Measurements from ENCODE around the gene NEDD8.

Gene NEDD8

DNA sequence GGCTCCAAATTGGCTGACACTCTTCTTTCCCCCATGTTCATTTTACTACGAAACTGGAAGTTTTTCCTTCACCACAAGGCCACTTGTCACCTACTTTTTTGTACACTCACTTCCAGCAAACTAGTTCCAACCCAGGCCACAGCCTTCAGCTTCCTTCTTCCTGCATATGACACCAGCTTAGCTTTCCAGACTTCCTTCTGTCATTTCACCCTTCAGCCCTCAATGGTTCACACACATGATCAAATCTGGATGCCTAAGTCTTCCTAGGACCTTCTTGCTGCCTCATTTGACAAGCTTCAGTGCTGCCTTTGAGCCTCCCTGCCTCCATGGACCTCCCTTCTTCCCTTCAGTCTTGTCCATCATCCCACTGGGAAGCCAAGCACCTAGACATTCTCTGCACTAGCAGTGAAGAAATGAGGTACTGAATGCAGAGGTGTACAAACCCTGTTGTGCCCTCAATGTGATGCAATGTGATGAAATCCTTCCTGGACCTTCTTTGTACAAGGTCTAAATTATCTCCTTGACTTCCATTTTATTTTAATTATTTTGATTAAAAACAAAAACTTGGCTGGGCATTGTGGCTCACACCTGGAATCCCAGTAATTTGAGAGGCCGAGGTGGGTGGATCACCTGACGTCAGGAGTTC is 64.6 kb downstream of the NEDD8 start:
- Histone ChIP-seq H3K27me3 (ENCODE audit: insufficient read depth, low read depth) (no peaks in the 10 kb centered on the region), H3K36me3 (ENCODE audit: insufficient read depth) (no peaks in the 10 kb centered on the region), H3K9ac (no peak overlapping the region), H3K4me1 (ENCODE audit: low read depth, poor library complexity, severe bottlenecking) (peaks cover 8% of the 10 kb centered on the region), H3K79me2 (ENCODE audit: insufficient read depth, low read depth) (no peaks in the 10 kb centered on the region), H2AFZ (ENCODE audit: low read depth) (no peak overlapping the region), H3K4me2 (no peak overlapping the region), H3K4me3 (IDR thresholded peaks at IDR 0.05; ENCODE audit: insufficient read depth, low read depth, low read length) (no peak overlapping the region), H3K27ac (no peak overlapping the region), H4K20me1 (ENCODE audit: insufficient read depth) (no peaks in the 10 kb centered on the region)
- TF ChIP-seq CTCF (conservative IDR thresholded peaks at IDR 0.05; ENCODE audit: low read depth, low read length): no peak
